Inferior parietal cortex (tissue), 1 donor: Measurements from ENCODE around the gene HEXD.

Experiments
- DNase-seq: peaks from one replicate; pipeline ENCODE4 v3.0.0-alpha.2; 2016; ENCODE audit errors: extremely low spot score

The HEXD gene

DNA sequence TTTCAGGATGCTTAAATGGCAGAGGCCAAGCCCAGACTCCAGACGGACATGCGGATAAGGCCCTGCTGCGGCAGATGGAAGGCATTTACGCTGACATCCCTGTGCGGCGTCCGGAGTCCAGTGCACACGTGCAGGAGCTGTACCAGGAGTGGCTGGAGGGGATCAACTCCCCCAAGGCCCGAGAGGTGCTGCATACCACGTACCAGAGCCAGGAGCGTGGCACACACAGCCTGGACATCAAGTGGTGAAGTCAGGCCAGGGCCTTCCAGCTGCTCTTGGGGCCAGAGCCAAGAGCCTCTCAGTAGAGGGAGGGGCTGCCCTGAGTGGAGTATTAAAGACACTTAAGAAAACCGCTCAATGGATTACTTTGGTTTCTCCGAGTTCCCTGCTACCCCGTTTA, 69.8 kb downstream of the HEXD start:
- no peak for DNase-seq

DNA sequence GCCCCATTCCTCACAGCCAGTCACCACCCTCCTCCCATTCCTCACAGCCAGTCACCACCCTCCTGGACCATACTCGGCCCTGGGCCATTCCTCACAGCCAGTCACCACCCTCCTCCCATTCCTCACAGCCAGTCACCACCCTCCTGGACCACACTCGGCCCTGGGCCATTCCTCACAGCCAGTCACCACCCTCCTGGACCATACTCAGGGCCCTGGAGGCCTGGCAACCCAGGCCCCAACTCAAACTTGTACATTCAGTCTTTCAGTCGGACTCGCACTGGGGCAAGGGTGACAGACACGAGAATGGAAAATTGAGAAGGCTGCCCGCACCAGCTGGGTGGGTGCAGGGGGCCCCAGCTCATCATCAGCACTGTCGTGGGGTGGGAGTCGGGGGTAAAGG, 71.0 kb downstream of the HEXD start:
- no peak for DNase-seq

DNA sequence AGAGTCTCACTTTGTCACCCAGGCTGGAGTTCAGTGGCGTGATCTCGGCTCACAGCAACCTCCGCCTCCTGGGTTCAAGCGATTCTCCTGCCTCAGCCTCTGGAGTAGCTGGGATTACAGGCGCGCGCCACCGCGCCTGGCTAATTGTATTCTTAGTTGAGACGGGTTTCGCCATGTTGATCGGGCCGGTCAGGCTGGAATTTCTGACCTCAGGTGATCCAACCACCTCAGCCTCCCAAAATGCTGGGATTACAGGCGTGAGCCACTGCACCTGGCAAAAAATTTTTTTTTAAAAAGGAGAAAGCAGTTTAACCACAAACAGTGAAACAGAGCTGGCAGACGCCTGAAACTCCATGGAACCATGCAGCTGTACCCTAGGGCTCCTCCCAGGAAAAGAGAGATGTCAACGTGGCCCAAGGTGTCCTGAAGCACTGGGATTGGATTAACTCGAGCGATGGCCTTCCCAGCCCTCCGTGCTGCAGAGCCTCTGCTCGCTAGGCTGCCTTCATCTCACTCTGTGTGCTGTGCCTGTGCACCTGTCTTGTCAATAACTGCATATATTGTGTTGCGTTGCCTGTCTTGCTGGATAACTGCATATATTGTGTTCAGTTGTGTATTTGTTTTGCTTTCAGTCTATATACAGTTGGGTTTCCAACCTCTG, 71.8 kb downstream of the HEXD start:
- DNase-seq = no peak

DNA sequence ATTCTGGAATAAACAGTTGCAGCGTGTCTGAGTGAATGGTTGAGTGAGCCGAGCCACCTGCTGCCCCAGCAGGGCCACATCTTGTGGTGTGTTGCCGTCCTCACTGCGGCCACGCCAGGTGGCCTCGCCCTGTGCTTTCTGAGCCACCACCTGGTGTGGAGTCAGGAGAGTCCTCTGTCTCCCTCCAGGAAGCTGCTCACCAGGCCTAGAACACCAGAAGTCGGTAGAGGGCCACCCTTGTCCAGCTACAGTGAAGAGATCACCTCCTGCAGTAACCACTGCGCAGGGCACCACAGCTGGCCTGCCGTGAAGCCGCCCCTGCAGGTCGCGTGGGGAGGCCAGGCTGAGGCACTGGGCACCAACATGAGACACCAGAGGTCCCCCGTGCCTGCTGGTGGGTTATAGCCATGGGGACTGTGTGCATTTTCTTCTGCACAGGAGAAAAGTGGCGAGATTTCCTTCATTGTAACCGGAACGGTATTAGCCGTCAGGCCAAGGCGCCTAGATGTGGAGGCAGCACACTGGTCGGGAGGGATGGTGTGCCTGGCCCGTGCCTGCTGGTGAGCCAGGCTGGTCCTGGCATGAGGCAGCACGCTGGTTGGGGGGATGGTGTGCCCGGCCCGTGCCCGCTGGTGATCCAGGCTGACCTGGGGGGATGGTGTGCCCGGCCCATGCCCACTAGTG, 72.5 kb downstream of the HEXD start:
- no peak for DNase-seq

DNA sequence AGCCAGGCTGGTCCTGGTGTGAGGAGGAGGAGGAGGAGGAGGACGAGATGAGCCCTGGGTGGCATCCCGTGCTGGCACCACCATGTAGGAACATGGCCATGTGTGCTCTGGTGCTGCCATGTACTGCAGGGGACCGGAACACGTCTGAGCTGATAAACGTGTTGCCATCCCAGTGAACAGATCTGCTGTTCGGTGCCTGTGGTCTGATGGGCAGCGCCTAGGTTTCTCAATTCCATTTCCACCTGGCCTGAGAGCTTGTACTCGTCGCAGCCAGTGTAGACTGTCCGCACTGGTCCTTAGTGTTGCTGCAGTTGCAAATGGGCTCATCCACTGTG, 73.0 kb downstream of the HEXD start:
- DNase-seq = no peak

DNA sequence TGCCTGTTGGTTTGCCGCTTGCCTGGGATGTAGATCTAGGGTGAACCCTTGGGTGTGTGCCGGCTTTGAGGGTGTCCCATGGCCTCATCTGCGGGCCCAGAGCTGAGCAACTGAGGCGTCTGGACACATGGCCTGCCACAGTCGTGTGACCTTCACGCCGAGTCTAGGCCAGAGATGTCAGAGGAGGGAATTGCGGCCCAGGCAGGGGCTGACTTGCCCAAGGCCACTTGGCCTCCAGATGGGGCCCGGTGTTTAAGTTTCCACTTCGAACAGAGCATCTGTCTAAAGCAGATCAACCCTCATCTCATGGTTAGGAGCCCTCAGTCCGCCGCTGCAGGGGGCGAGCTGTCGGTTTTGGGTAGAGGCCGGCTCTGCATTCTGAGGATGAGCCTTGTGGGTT, 73.4 kb downstream of the HEXD start:
- no peak for DNase-seq
